IMR-90 (cell line): ENCODE measurements around the gene MMP2. TPM values are rescaled to one million over a fixed set of nuclear protein-coding genes. Genes with fewer than 3 reads are reported as not detected.

Source experiments
- ATAC-seq: fragments of 200-7000 bp; cut with Tn5 transposase; 2 replicates; pipeline ENCODE4 v1.9.1; 2020; ENCODE audit warnings: low read depth, mild to moderate bottlenecking, moderate library complexity
- BruUV-seq: library from RNA; stranded (reverse); fragments of 400-500 nt; replicated peaks from 2 replicates; lab custom pipeline; 2021; lab: Mats Ljungman, UMichigan
- CTCF ChIA-PET: fragments of 300-600 bp; formaldehyde crosslinking; extraction: SDS; loops from one replicate; lab custom pipeline; 2021; ENCODE audit warnings: antibody characterized with exemption; lab: Yijun Ruan, JAX
- POLR2A ChIA-PET: fragments of 300-600 bp; sonication (Branson Sonifier 250); formaldehyde crosslinking; loops from one replicate; lab custom pipeline; 2022; ENCODE audit warnings: antibody characterized with exemption; ENCODE audit not compliant: unreplicated experiment; lab: Charles Lee
- DNase-seq: peaks from one replicate; pipeline ENCODE4 v3.0.0; 2013
- H2AFZ ChIP-seq: replicated peaks from 2 replicates; pipeline ENCODE3; 2013; ENCODE audit warnings: low read length, mild to moderate bottlenecking; ENCODE audit not compliant: poor library complexity
- H2AK5ac ChIP-seq: 2 replicates; pipeline ENCODE4 v1.6.1; 2013; ENCODE audit warnings: low read depth, low read length, inconsistent platforms
- H2AK9ac ChIP-seq: replicated peaks from 2 replicates; pipeline ENCODE3; 2013; ENCODE audit warnings: mild to moderate bottlenecking, low read depth, low read length, moderate library complexity; ENCODE audit not compliant: poor library complexity
- H2BK120ac ChIP-seq: 2 replicates; pipeline ENCODE4 v1.6.1; 2013; ENCODE audit warnings: low read depth, low read length, inconsistent platforms
- H2BK15ac ChIP-seq: 3 replicates; pipeline ENCODE4 v1.6.1; 2013; ENCODE audit warnings: low read depth, low read length, inconsistent platforms
- H2BK20ac ChIP-seq: 2 replicates; pipeline ENCODE4 v1.6.1; 2013; ENCODE audit warnings: low read depth, mild to moderate bottlenecking, inconsistent platforms, low read length, moderate library complexity
- H2BK5ac ChIP-seq: 2 replicates; pipeline ENCODE4 v1.6.1; 2013; ENCODE audit warnings: mild to moderate bottlenecking, low read depth, low read length, inconsistent platforms; ENCODE audit not compliant: poor library complexity, severe bottlenecking
- H3K14ac ChIP-seq: replicated peaks from 2 replicates; pipeline ENCODE4 v1.6.1; 2013; ENCODE audit warnings: low read depth, low read length, inconsistent platforms
- H3K18ac ChIP-seq: 2 replicates; pipeline ENCODE4 v1.6.1; 2013; ENCODE audit warnings: low read depth, low read length, control low read depth
- H3K23ac ChIP-seq: 2 replicates; pipeline ENCODE4 v1.6.1; 2013; ENCODE audit warnings: low read depth, low read length, inconsistent platforms
- H3K27ac ChIP-seq: 2 replicates; pipeline ENCODE4 v1.5.1; 2013; ENCODE audit warnings: mild to moderate bottlenecking, control low read depth, low read length; ENCODE audit not compliant: insufficient read depth
- H3K27me3 ChIP-seq: 2 replicates; pipeline ENCODE4 v1.6.1; 2013; ENCODE audit warnings: low read length; ENCODE audit not compliant: control insufficient read depth, insufficient read depth
- H3K36me3 ChIP-seq: 2 replicates; pipeline ENCODE4 v1.6.1; 2013; ENCODE audit warnings: low read length, mixed read lengths; ENCODE audit not compliant: control insufficient read depth, insufficient read depth
- H3K4ac ChIP-seq: 2 replicates; pipeline ENCODE4 v1.6.1; 2013; ENCODE audit warnings: low read depth, low read length, inconsistent platforms
- H3K4me1 ChIP-seq: 2 replicates; pipeline ENCODE4 v1.6.1; 2013; ENCODE audit warnings: low read length, mixed read lengths; ENCODE audit not compliant: control insufficient read depth, insufficient read depth
- H3K4me2 ChIP-seq: 2 replicates; pipeline ENCODE4 v1.6.1; 2013; ENCODE audit warnings: low read depth, mild to moderate bottlenecking, control low read depth, low read length, moderate library complexity
- H3K4me3 ChIP-seq: 2 replicates; pipeline ENCODE4 v1.5.1; 2013; ENCODE audit warnings: low read depth, mild to moderate bottlenecking, control low read depth, low read length, moderate library complexity; ENCODE audit not compliant: insufficient read depth
- H3K56ac ChIP-seq: 2 replicates; pipeline ENCODE4 v1.6.1; 2013; ENCODE audit warnings: low read length, inconsistent platforms; ENCODE audit not compliant: insufficient read depth; ENCODE audit errors: extremely low read depth
- H3K79me1 ChIP-seq, 2 experiments: 2 replicates each; pipeline ENCODE4 v1.6.1; 2013; ENCODE audit warnings: low read length in 2 of 2, inconsistent platforms in 1 of 2, low read depth in 1 of 2
- H3K9ac ChIP-seq: 2 replicates; pipeline ENCODE4 v1.6.1; 2013; ENCODE audit warnings: low read depth, low read length, control low read depth
- H3K9me1 ChIP-seq: 2 replicates; pipeline ENCODE4 v1.6.1; 2013; ENCODE audit warnings: low read length, inconsistent platforms; ENCODE audit not compliant: insufficient read depth
- H3K9me3 ChIP-seq: 2 replicates; pipeline ENCODE4 v1.6.1; 2013; ENCODE audit warnings: low read length; ENCODE audit not compliant: control insufficient read depth, insufficient read depth
- H4K20me1 ChIP-seq: 2 replicates; pipeline ENCODE4 v1.6.1; 2013; ENCODE audit warnings: low read length, inconsistent platforms; ENCODE audit not compliant: insufficient read depth
- H4K5ac ChIP-seq: 2 replicates; pipeline ENCODE4 v1.6.1; 2013; ENCODE audit warnings: mild to moderate bottlenecking, low read depth, low read length, control low read depth
- H4K8ac ChIP-seq, 2 experiments: 2 replicates each; pipeline ENCODE4 v1.6.1; 2013; ENCODE audit warnings: low read depth in 2 of 2, low read length in 2 of 2, control low read depth in 1 of 2, inconsistent platforms in 1 of 2
- H4K91ac ChIP-seq: 2 replicates; pipeline ENCODE4 v1.6.1; 2013; ENCODE audit warnings: low read depth, low read length, inconsistent platforms; ENCODE audit not compliant: insufficient read depth
- CEBPB ChIP-seq: IDR thresholded peaks from 2 replicates; pipeline ENCODE4 v1.6.1; 2012; ENCODE audit warnings: low read depth, low read length, improper control_type of control experiment
- FOS ChIP-seq: fragments of 150-350 bp; IDR thresholded peaks from 2 replicates; pipeline ENCODE4 v1.6.1; 2016; ENCODE audit warnings: low read depth, low read length
- SMC3 ChIP-seq: fragments of 150-350 bp; IDR thresholded peaks from 2 replicates; pipeline ENCODE4 v1.6.1; 2016; ENCODE audit warnings: low read depth, mild to moderate bottlenecking, antibody characterized with exemption, low read length, moderate library complexity
- WGBS, 2 experiments: methylation state at CpG; one replicate each; pipeline versions ENCODE4 v1.1.5 to v1.1.7; 2013; ENCODE audit warnings: missing lambda C conversion rate in 2 of 2; ENCODE audit not compliant: insufficient read length in 1 of 2; ENCODE audit errors: extremely low coverage in 2 of 2; 5-methylcytosine and 5-hydroxymethylcytosine counted together
- dilution Hi-C: fragments of 300-500 bp; cut with HindIII; formaldehyde crosslinking; loops from one replicate; pipeline ENCODE4 v1.14.3; 2018; ENCODE audit warnings: low sequenced_read_pairs; ENCODE audit not compliant: unreplicated experiment
- in situ Hi-C: fragments of 300-500 bp; cut with MboI; formaldehyde crosslinking; loops from 3 replicates; pipeline ENCODE4 v1.14.3; 2019; ENCODE audit warnings: low sequenced_read_pairs, inconsistent platforms, mixed read lengths
- intact Hi-C: fragments of 100-400 bp; cut with micrococcal nuclease; formaldehyde crosslinking; loops from 2 replicates; pipeline ENCODE4 v1.10.0; 2022
- polyA plus RNA-seq, 3 experiments: library from polyadenylated mRNA; depleted of rRNA; stranded (reverse); fragments of >200 nt; gene quantifications; 2 replicates each; pipeline ENCODE4 v1.2.3, GENCODE V29; 2012; ENCODE audit warnings: low replicate concordance in 1 of 3
- total RNA-seq: library from RNA; depleted of rRNA; stranded (reverse); fragments of >200 nt; gene quantifications from 2 replicates; pipeline ENCODE4 v1.2.3, GENCODE V29; 2012

The MMP2 gene
- total and polyA plus RNA-seq, 2 of the 4 experiments (the other 2 are of a cell fraction), result 240 to 574 TPM

- WGBS, 2 experiments, result 63% methylated on average over 1 of the region's 3 CpGs; no CpG with 5 or more reads in 1 of the 2 experiments
- Histone ChIP-seq H3K9me1 (no peaks in the 10 kb centered on the region), H3K9ac (no peak overlapping the region), H3K36me3 (no peaks in the 10 kb centered on the region), H3K4me1 (no peaks in the 10 kb centered on the region), H3K4ac (no peak overlapping the region), H3K23ac (no peak overlapping the region), H2AFZ (no peak overlapping the region), H3K4me2 (no peak overlapping the region), H3K79me1 (no peaks in the 10 kb centered on the region), H2AK5ac (no peak overlapping the region), H4K5ac (no peak overlapping the region), H4K91ac (no peak overlapping the region), H3K18ac (no peak overlapping the region), H3K56ac (no peak overlapping the region), H2AK9ac (no peak overlapping the region), H4K20me1 (no peaks in the 10 kb centered on the region), H2BK120ac (no peak overlapping the region), H2BK15ac (no peak overlapping the region), H2BK20ac (no peak overlapping the region), H3K14ac (no peak overlapping the region), H3K27me3 (peaks cover 2% of the 10 kb centered on the region; the same call in 1 of the 2 replicates), H3K27ac (no peak overlapping the region), H4K8ac (no peak overlapping the region), H2BK5ac (no peak overlapping the region), H3K4me3 (no peak overlapping the region), H3K9me3 (no peaks in the 10 kb centered on the region)
- BruUV-seq, result no TSS peak
- DNase-seq (peak; percentile 5), ATAC-seq (no peak)
- ChIA-PET POLR2A (no interaction called here), CTCF (interaction anchor here (0.6 kb wide), 1 partner anchor 89 kb away, joined by 3 read pairs; no protein-coding TSS in a partner anchor)
- intact Hi-C loops, result no loop called here
- dilution Hi-C loops, result no loop called here
- in situ Hi-C loops, result no loop called here
- TF ChIP-seq CEBPB, result peak; percentile 53; the same call in 1 of the 2 replicates
- TF ChIP-seq FOS, result no peak
- TF ChIP-seq SMC3, result no peak
Measured at GRCh38 chr16:55437625-55438024, 41.4 kb upstream of the MMP2 start.
